ENCODE results near the gene MAGEC2. TPM values are rescaled to one million over a fixed set of nuclear protein-coding genes. Genes with fewer than 3 reads are reported as not detected.

The MAGEC2 gene
- total RNA-seq, 2 experiments from 2014 or later: not detected

GRCh38 chrX:142186103-142186502, 19.0 kb downstream of the MAGEC2 start:
- Mint-ChIP-seq H3K9me3 (peaks cover 5% of the 10 kb centered on the region), H3K4me3 (no peak overlapping the region), H3K27ac (no peak overlapping the region), H3K27me3 (no peaks in the 10 kb centered on the region), H3K4me1 (ENCODE audit: low read depth) (no peaks in the 10 kb centered on the region), H3K36me3 (ENCODE audit: low read depth) (no peaks in the 10 kb centered on the region)
- no peak for TF ChIP-seq CTCF (IDR thresholded peaks at IDR 0.05)
- POLR2A ChIA-PET: no interaction called here
- ATAC-seq (no peak), DNase-seq (no peak)
- CTCF ChIA-PET: no interaction called here
- intact Hi-C loops (cut with micrococcal nuclease): no loop called here

DNA sequence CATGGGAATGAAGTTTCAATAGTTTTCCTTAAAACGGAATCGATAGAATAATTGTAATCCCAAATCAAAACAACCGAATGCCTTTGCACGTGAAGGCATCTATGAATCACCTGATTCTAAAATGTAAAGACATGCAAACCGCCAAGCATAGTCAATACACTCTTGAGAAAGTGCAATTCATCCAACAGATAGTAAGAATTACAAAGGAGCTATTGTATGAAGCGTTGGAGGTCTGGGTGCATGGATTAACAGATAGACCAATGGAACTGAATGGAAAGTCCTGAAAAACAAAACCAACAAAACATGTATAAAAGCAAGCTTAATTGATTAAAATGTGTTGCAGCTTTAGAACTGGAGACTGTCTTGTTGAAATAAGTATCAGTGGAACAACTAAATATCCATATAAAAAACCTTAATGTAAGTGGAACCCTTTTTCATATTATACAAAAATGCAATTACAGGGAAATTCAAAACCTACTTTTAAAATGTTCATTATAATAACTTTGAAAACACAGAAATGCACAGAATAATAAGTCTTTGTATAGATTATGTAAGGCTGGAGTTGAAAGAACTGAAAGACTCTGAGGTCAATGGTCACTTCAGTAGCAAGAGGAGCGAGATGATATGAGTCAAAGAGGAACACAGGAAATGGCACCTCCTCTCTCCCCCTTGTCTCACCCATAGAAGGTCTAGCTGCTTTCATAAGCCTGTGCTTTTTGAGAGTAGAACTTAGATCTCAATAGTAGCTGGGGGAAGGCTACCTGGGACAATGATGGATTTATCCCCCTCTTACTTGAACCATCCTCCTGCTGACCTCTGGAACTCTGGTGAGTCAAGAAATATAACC, 20.1 kb downstream of the MAGEC2 start:
- no peak for ATAC-seq
- no peak overlapping the region for H3K27ac Mint-ChIP-seq
- CTCF ChIA-PET: no interaction called here
- DNase-seq: no peak
- no peak overlapping the region for H3K4me3 Mint-ChIP-seq
- no peaks in the 10 kb centered on the region for H3K36me3 Mint-ChIP-seq (ENCODE audit: low read depth)
- H3K4me1 Mint-ChIP-seq (ENCODE audit: low read depth): no peaks in the 10 kb centered on the region
- POLR2A ChIA-PET: no interaction called here
- no peaks in the 10 kb centered on the region for H3K27me3 Mint-ChIP-seq
- H3K9me3 Mint-ChIP-seq: peaks cover 5% of the 10 kb centered on the region
- no peak for TF ChIP-seq CTCF (IDR thresholded peaks at IDR 0.05)
- intact Hi-C loops (cut with micrococcal nuclease): no loop called here

DNA sequence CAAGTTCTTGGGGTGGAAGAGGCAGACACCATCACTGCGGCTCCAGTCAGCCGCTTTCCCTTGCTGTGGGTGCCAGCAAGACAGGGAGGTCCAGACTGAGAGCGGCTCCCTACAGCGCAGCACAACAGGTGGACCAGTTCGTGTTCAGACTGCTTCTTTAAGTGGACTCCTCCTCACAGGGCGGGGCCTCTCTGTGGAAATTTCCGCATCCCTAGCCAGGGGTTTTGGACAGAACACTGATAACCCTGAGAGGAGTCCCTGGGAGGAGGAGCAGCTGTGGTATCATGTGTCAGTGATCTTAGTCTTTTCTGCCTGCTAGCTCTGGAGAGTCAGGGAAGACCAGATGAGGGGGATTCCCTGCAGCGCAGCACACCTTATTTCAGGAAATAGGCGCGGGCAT, 48.5 kb downstream of the MAGEC2 start:
- Mint-ChIP-seq H3K27ac (no peak overlapping the region), H3K4me1 (ENCODE audit: low read depth) (no peaks in the 10 kb centered on the region), H3K27me3 (no peaks in the 10 kb centered on the region), H3K36me3 (ENCODE audit: low read depth) (no peaks in the 10 kb centered on the region), H3K4me3 (no peak overlapping the region), H3K9me3 (no peaks in the 10 kb centered on the region)
- no peak for DNase-seq
- no peak for ATAC-seq
- ChIA-PET POLR2A (no interaction called here), CTCF (no interaction called here)
- no peak for TF ChIP-seq CTCF (IDR thresholded peaks at IDR 0.05)
- intact Hi-C loops (cut with micrococcal nuclease): no loop called here

Data from activated CD8-positive, alpha-beta T cell treated with anti-CD3 and anti-CD28 coated beads for 36 hours (primary cell).